SH-SY5Y (cell line): ENCODE results near the gene PFDN5.

ENCODE experiments used
- GATA2 ChIP-seq: IDR thresholded peaks from 2 replicates; pipeline ENCODE4 v1.6.1; 2011; ENCODE audit warnings: mild to moderate bottlenecking, low read depth, low read length
- GATA3 ChIP-seq: IDR thresholded peaks from 2 replicates; pipeline ENCODE4 v1.6.1; 2011; ENCODE audit warnings: low read depth, mild to moderate bottlenecking, low read length, moderate library complexity

- TF ChIP-seq GATA2 (no peak), GATA3 (no peak)
Measured at GRCh38 chr12:53299101-53299453, 3.7 kb downstream of the PFDN5 start.
